Activated gamma-delta T cell treated with Interleukin-2 at 50 U/mL for 16 hours (primary cell): ENCODE results near the gene COLGALT1.
"Not testable (repeated sequence)": the region's sequence is repeated elsewhere in the genome, so short reads cannot be mapped to it uniquely, and the experiment has no call there.

Source experiments
- DNase-seq: peaks from one replicate; pipeline ENCODE4 v3.0.0-alpha.2; 2020

Gene COLGALT1

GRCh38 chr19:17555480-17555928, at the start of gene COLGALT1:
TSS of gene COLGALT1 (plus strand) at chr19:17555649. CDS start at chr19:17555714, 65 bp downstream.
- peak; percentile 98 for DNase-seq

GRCh38 chr19:17506745-17507144, 48.7 kb upstream of the COLGALT1 start:
- DNase-seq: no peak

GRCh38 chr19:17508558-17508933, 46.9 kb upstream of the COLGALT1 start:
- not testable (repeated sequence) for DNase-seq

- no peak for DNase-seq
Observed at GRCh38 chr19:17510220-17510993, 45.0 kb upstream of the COLGALT1 start.

GRCh38 chr19:17511724-17512573, 43.5 kb upstream of the COLGALT1 start:
- peak; percentile 83 for DNase-seq

- no peak for DNase-seq
Observed at GRCh38 chr19:17512574-17512939, 42.9 kb upstream of the COLGALT1 start.

GRCh38 chr19:17515408-17516149, 39.9 kb upstream of the COLGALT1 start:
- no peak for DNase-seq

GRCh38 chr19:17517898-17518297, 37.6 kb upstream of the COLGALT1 start:
- no peak for DNase-seq

- not testable (repeated sequence) for DNase-seq
Observed at GRCh38 chr19:17518654-17519053, 36.8 kb upstream of the COLGALT1 start.

- no peak for DNase-seq
Observed at GRCh38 chr19:17519967-17520366, 35.5 kb upstream of the COLGALT1 start.

- no peak for DNase-seq
Observed at GRCh38 chr19:17520865-17521264, 34.6 kb upstream of the COLGALT1 start.

- DNase-seq: peak; percentile 59
Observed at GRCh38 chr19:17522988-17523872, 32.2 kb upstream of the COLGALT1 start.

GRCh38 chr19:17524651-17525050, 30.8 kb upstream of the COLGALT1 start:
- no peak for DNase-seq

GRCh38 chr19:17525141-17525540, 30.3 kb upstream of the COLGALT1 start:
- no peak for DNase-seq

- no peak for DNase-seq
Observed at GRCh38 chr19:17526922-17527321, 28.5 kb upstream of the COLGALT1 start.

GRCh38 chr19:17527326-17527725, 28.1 kb upstream of the COLGALT1 start:
- DNase-seq: no peak

- no peak for DNase-seq
Observed at GRCh38 chr19:17528610-17529009, 26.8 kb upstream of the COLGALT1 start.

- no peak for DNase-seq
Observed at GRCh38 chr19:17529239-17530158, 25.9 kb upstream of the COLGALT1 start.

- no peak for DNase-seq
Observed at GRCh38 chr19:17530586-17530985, 24.9 kb upstream of the COLGALT1 start.

- no peak for DNase-seq
Observed at GRCh38 chr19:17532116-17532515, 23.3 kb upstream of the COLGALT1 start.

GRCh38 chr19:17532557-17532956, 22.9 kb upstream of the COLGALT1 start:
- no peak for DNase-seq
